Stimulated activated CD8-positive, alpha-beta memory T cell treated with anti-CD3 and anti-CD28 coated beads, Interleukin-12 subunit alpha, Interleukin-12 subunit beta, amount 100 ng/mL, for 4 hours (primary cell): ENCODE results near the gene RAP2C.

Experiments
- DNase-seq: peaks from one replicate; pipeline ENCODE4 v3.0.0-alpha.2; 2020; ENCODE audit warnings: low read depth

RAP2C gene

GRCh38 chrX:132219343-132219768 is at the start of gene RAP2C:
RAP2C (minus strand) TSS chrX:132219447; CDS start chrX:132217268, 2,179 bp downstream.
- peak; percentile 22 for DNase-seq

- no peak for DNase-seq
Measured at GRCh38 chrX:132267392-132267791, 48.1 kb upstream of the RAP2C start.

GRCh38 chrX:132266583-132267355 is 47.5 kb upstream of the RAP2C start:
- no peak for DNase-seq

GRCh38 chrX:132263127-132263526 is 43.9 kb upstream of the RAP2C start:
- no peak for DNase-seq

- no peak for DNase-seq
Measured at GRCh38 chrX:132258509-132258908, 39.3 kb upstream of the RAP2C start.

GRCh38 chrX:132257116-132257515 is 37.9 kb upstream of the RAP2C start:
- DNase-seq: no peak

GRCh38 chrX:132236121-132236520 is 16.9 kb upstream of the RAP2C start:
- DNase-seq: no peak

- DNase-seq: no peak
Measured at GRCh38 chrX:132235488-132235887, 16.2 kb upstream of the RAP2C start.

- DNase-seq: no peak
Measured at GRCh38 chrX:132231587-132231986, 12.3 kb upstream of the RAP2C start.

- no peak for DNase-seq
Measured at GRCh38 chrX:132227383-132228112, 8.3 kb upstream of the RAP2C start.

GRCh38 chrX:132226169-132226568 is 6.9 kb upstream of the RAP2C start:
- no peak for DNase-seq

- DNase-seq: peak; percentile 58
Measured at GRCh38 chrX:132218100-132218812, 991 bp downstream of the RAP2C start.

GRCh38 chrX:132217203-132218073 is 1.8 kb downstream of the RAP2C start:
- DNase-seq: peak; percentile 62

GRCh38 chrX:132216806-132217202 is 2.4 kb downstream of the RAP2C start:
- no peak for DNase-seq

- DNase-seq: no peak
Measured at GRCh38 chrX:132216283-132216682, 3.0 kb downstream of the RAP2C start.

GRCh38 chrX:132214518-132214917 is 4.7 kb downstream of the RAP2C start:
- DNase-seq: no peak

GRCh38 chrX:132209527-132209926 is 9.7 kb downstream of the RAP2C start:
- no peak for DNase-seq

GRCh38 chrX:132208422-132208821 is 10.8 kb downstream of the RAP2C start:
- no peak for DNase-seq

- DNase-seq: no peak
Measured at GRCh38 chrX:132207996-132208395, 11.3 kb downstream of the RAP2C start.

GRCh38 chrX:132206259-132206658 is 13.0 kb downstream of the RAP2C start:
- no peak for DNase-seq

- DNase-seq: no peak
Measured at GRCh38 chrX:132204629-132205028, 14.6 kb downstream of the RAP2C start.

GRCh38 chrX:132200976-132201375 is 18.3 kb downstream of the RAP2C start:
- no peak for DNase-seq
